HL-60 (cell line): ENCODE measurements around the gene MED31.
"Not testable (repeated sequence)": the region's sequence is repeated elsewhere in the genome, so short reads cannot be mapped to it uniquely, and the experiment has no call there.

ENCODE experiments used
- DNase-seq, 2 experiments: peaks; one replicate each; pipeline ENCODE4 v3.0.0-alpha.2; 2010 to 2020; ENCODE audit warnings: low read depth in 1 of 2, low spot score in 1 of 2
- H3K27ac ChIP-seq: fragments of 250-450 bp; sonication (Bioruptor Pico); replicated peaks from 2 replicates; pipeline ENCODE4 v1.5.1; 2020; ENCODE audit warnings: mild to moderate bottlenecking, moderate library complexity
- H3K27me3 ChIP-seq: fragments of 250-450 bp; sonication (Bioruptor Pico); 2 replicates; pipeline ENCODE4 v1.5.1; 2021; ENCODE audit warnings: mild to moderate bottlenecking, moderate library complexity; ENCODE audit not compliant: insufficient read depth, poor library complexity, severe bottlenecking
- H3K4me3 ChIP-seq: replicated peaks from 2 replicates; pipeline ENCODE4 v1.5.1; 2011; ENCODE audit warnings: mild to moderate bottlenecking, control low read depth, low read length; ENCODE audit not compliant: insufficient read depth
- CTCF ChIP-seq: IDR thresholded peaks from one replicate; pipeline ENCODE4 v1.5.1; 2011; ENCODE audit warnings: low read length, control low read depth, inconsistent platforms; ENCODE audit not compliant: insufficient read depth
- GABPA ChIP-seq: IDR thresholded peaks from 2 replicates; pipeline ENCODE4 v1.6.1; 2012; ENCODE audit warnings: low read depth
- POLR2AphosphoS5 ChIP-seq: IDR thresholded peaks from 2 replicates; pipeline ENCODE4 v1.6.1; 2012; ENCODE audit warnings: low read depth
- SPI1 ChIP-seq: IDR thresholded peaks from 2 replicates; pipeline ENCODE4 v1.6.1; 2012; ENCODE audit warnings: low read depth, mild to moderate bottlenecking, borderline replicate concordance
- TF ChIP-seq, protein P1 (sequence below): IDR thresholded peaks from 2 replicates; pipeline ENCODE4 v1.6.1; 2012; ENCODE audit warnings: low read depth; ENCODE audit not compliant: insufficient replicate concordance

The MED31 gene

GRCh38 chr17:6660805-6661463, 9.5 kb upstream of the MED31 start:
- peak overlapping the region; percentile 16; the same call in 1 of the 2 replicates for H3K27ac ChIP-seq
- DNase-seq = peak in 1 of 2 experiments; percentile 85
- TF ChIP-seq POLR2AphosphoS5 (peak; percentile 48; the same call in 1 of the 2 replicates), GABPA (no peak), SPI1 (peak; percentile 93)
- TF ChIP-seq, protein P1, sequence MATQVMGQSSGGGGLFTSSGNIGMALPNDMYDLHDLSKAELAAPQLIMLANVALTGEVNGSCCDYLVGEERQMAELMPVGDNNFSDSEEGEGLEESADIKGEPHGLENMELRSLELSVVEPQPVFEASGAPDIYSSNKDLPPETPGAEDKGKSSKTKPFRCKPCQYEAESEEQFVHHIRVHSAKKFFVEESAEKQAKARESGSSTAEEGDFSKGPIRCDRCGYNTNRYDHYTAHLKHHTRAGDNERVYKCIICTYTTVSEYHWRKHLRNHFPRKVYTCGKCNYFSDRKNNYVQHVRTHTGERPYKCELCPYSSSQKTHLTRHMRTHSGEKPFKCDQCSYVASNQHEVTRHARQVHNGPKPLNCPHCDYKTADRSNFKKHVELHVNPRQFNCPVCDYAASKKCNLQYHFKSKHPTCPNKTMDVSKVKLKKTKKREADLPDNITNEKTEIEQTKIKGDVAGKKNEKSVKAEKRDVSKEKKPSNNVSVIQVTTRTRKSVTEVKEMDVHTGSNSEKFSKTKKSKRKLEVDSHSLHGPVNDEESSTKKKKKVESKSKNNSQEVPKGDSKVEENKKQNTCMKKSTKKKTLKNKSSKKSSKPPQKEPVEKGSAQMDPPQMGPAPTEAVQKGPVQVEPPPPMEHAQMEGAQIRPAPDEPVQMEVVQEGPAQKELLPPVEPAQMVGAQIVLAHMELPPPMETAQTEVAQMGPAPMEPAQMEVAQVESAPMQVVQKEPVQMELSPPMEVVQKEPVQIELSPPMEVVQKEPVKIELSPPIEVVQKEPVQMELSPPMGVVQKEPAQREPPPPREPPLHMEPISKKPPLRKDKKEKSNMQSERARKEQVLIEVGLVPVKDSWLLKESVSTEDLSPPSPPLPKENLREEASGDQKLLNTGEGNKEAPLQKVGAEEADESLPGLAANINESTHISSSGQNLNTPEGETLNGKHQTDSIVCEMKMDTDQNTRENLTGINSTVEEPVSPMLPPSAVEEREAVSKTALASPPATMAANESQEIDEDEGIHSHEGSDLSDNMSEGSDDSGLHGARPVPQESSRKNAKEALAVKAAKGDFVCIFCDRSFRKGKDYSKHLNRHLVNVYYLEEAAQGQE = no peak
- H3K27me3 ChIP-seq = no peaks in the 10 kb centered on the region
- H3K4me3 ChIP-seq = no peak overlapping the region

- TF ChIP-seq GABPA = no peak
- peak; percentile 57; the same call in 1 of the 2 replicates for TF ChIP-seq SPI1
- Histone ChIP-seq H3K27me3 (no peaks in the 10 kb centered on the region), H3K27ac (no peak overlapping the region), H3K4me3 (no peak overlapping the region)
- DNase-seq = peak in 1 of 2 experiments; percentile 51
These were observed 8.7 kb upstream of the MED31 start for GRCh38 chr17:6660101-6660500.

GRCh38 chr17:6658411-6658810, 7.0 kb upstream of the MED31 start:
- H3K27ac ChIP-seq, DNase-seq, H3K27me3 ChIP-seq, H3K4me3 ChIP-seq: not testable (repeated sequence)

GRCh38 chr17:6657633-6658287, 6.4 kb upstream of the MED31 start:
- no peak for TF ChIP-seq SPI1
- TF ChIP-seq POLR2AphosphoS5 = no peak
- TF ChIP-seq CTCF = no peak
- no peak for TF ChIP-seq GABPA
- TF ChIP-seq, protein P1 = no peak
- H3K4me3 ChIP-seq = peak overlapping the region; percentile 33; the same call in 1 of the 2 replicates
- H3K27me3 ChIP-seq = no peaks in the 10 kb centered on the region
- no peak for DNase-seq
- no peak overlapping the region for H3K27ac ChIP-seq

DNA sequence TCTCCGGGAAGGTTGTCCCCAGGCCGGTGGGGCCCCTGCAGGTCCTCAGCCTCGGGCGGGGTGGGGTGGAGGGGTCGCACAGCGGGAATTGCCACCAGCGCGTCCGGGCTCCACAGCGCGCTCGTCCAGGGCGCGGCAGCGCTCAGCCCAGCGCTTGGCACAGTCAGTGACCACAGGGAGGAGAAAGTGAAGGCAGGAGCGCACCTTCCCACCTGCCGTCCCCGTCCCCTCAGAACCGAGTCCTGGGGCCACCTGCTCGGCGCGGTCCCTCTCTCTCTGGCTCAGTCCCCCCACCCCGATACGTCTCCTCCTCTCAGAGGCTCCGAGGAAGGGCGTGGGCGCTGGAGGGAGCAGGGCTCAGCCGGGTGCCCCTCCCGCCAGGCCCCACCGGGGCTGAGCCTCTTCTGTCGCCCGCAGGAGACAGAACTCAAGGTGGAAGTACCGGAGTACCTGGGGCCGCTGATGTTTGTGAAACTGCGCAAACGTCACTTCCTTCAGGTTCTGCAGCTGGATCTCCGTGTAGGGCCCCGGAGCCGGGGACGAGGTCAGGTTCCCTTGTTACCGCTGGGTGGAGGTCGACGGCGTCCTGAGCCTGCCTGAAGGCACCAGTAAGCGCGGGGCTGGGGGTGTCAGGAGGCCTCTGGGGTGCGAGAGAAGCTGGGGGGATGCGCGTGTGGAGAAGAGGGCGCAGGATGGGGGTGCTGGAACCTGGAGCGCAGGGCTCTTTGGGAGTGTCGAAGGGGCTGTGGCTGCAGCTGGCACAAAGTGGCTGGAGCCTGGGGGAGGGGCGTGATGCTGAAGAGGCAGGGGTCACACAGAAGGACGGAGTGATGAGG, 5.6 kb upstream of the MED31 start:
- H3K4me3 ChIP-seq = peak overlapping the region; percentile 33
- not testable (repeated sequence) for H3K27ac ChIP-seq, H3K27me3 ChIP-seq
- peak in 1 of 2 experiments; percentile 8 for DNase-seq

GRCh38 chr17:6655732-6656361, 4.4 kb upstream of the MED31 start:
- H3K27ac ChIP-seq, DNase-seq, H3K27me3 ChIP-seq, H3K4me3 ChIP-seq: not testable (repeated sequence)
